WTC11 (cell line): ENCODE data around the gene LONP2. TPM values are rescaled to one million over a fixed set of nuclear protein-coding genes. Genes with fewer than 3 reads are reported as not detected.

ENCODE experiments used
- ATAC-seq: fragments of 200-7000 bp; cut with Tn5 transposase; 2 replicates; pipeline ENCODE4 v1.10.0; 2021; ENCODE audit warnings: mild to moderate bottlenecking, moderate library complexity
- CTCF ChIA-PET: fragments of 300-600 bp; sonication (Branson Sonifier 250); formaldehyde crosslinking; loops from one replicate; lab custom pipeline; 2021; ENCODE audit warnings: antibody characterized with exemption; lab: Charles Lee
- POLR2A ChIA-PET: fragments of 350-600 bp; sonication (Branson Sonifier 250); formaldehyde crosslinking; loops from one replicate; lab custom pipeline; 2021; ENCODE audit warnings: antibody characterized with exemption; lab: Charles Lee
- DNase-seq: peaks from one replicate; pipeline ENCODE4 v3.0.0; 2021; ENCODE audit warnings: low spot score
- H3K27ac Mint-ChIP-seq: 2 replicates; pipeline ENCODE4 v1.8.0; 2021; ENCODE audit warnings: mixed read lengths
- H3K27me3 Mint-ChIP-seq: 2 replicates; pipeline ENCODE4 v1.8.0; 2021; ENCODE audit warnings: low read depth, mild to moderate bottlenecking, moderate library complexity, mixed read lengths
- H3K36me3 Mint-ChIP-seq: 2 replicates; pipeline ENCODE4 v1.8.0; 2021; ENCODE audit warnings: mixed read lengths
- H3K4me1 Mint-ChIP-seq: 2 replicates; pipeline ENCODE4 v1.8.0; 2022; ENCODE audit warnings: mixed read lengths
- H3K4me3 Mint-ChIP-seq: 2 replicates; pipeline ENCODE4 v1.8.0; 2021; ENCODE audit warnings: mild to moderate bottlenecking, moderate library complexity, mixed read lengths
- H3K9me3 Mint-ChIP-seq: 2 replicates; pipeline ENCODE4 v1.8.0; 2021; ENCODE audit warnings: mixed read lengths
- AFF4 ChIP-seq: sonication (generic); formaldehyde crosslinking; IDR thresholded peaks from 2 replicates; pipeline ENCODE4 v1.8.1; 2023; ENCODE audit warnings: mild to moderate bottlenecking, missing genetic modification reagents, borderline replicate concordance
- ATF1 ChIP-seq: sonication (generic); formaldehyde crosslinking; IDR thresholded peaks from 2 replicates; pipeline ENCODE4 v1.8.1; 2023; ENCODE audit warnings: mild to moderate bottlenecking, moderate library complexity, missing genetic modification reagents
- CBFB ChIP-seq: sonication (generic); formaldehyde crosslinking; IDR thresholded peaks from 2 replicates; pipeline ENCODE4 v1.8.1; 2022; ENCODE audit warnings: mild to moderate bottlenecking, low read depth, missing genetic modification reagents
- CDX4 ChIP-seq: fragments of 250-450 bp; sonication (Bioruptor Pico); IDR thresholded peaks from 2 replicates; pipeline ENCODE4 v1.9.0; 2021; ENCODE audit warnings: moderate library complexity, mild to moderate bottlenecking, inconsistent platforms, borderline replicate concordance
- CREB1 ChIP-seq: sonication (generic); formaldehyde crosslinking; IDR thresholded peaks from 2 replicates; pipeline ENCODE4 v1.8.0; 2023; ENCODE audit warnings: mild to moderate bottlenecking, missing genetic modification reagents
- E2F1 ChIP-seq: sonication (generic); formaldehyde crosslinking; IDR thresholded peaks from 2 replicates; pipeline ENCODE4 v1.8.0; 2022; ENCODE audit warnings: mild to moderate bottlenecking, missing genetic modification reagents
- ESRRA ChIP-seq: sonication (generic); formaldehyde crosslinking; IDR thresholded peaks from 2 replicates; pipeline ENCODE4 v1.8.1; 2022; ENCODE audit warnings: mild to moderate bottlenecking, missing genetic modification reagents, borderline replicate concordance
- FOXJ3 ChIP-seq: sonication (generic); formaldehyde crosslinking; IDR thresholded peaks from 2 replicates; pipeline ENCODE4 v1.9.0; 2021; ENCODE audit warnings: missing genetic modification reagents, mild to moderate bottlenecking, borderline replicate concordance
- GABPB1 ChIP-seq: sonication (generic); formaldehyde crosslinking; IDR thresholded peaks from 2 replicates; pipeline ENCODE4 v1.8.1; 2023; ENCODE audit warnings: mild to moderate bottlenecking, missing genetic modification reagents
- IRF2 ChIP-seq: sonication (generic); formaldehyde crosslinking; IDR thresholded peaks from 2 replicates; pipeline ENCODE4 v1.8.0; 2022; ENCODE audit warnings: low read depth, missing genetic modification reagents, borderline replicate concordance
- NFE2L1 ChIP-seq: sonication (generic); formaldehyde crosslinking; IDR thresholded peaks from 2 replicates; pipeline ENCODE4 v1.8.1; 2023; ENCODE audit warnings: missing genetic modification reagents
- NR2C2 ChIP-seq: sonication (generic); formaldehyde crosslinking; IDR thresholded peaks from 2 replicates; pipeline ENCODE4 v1.8.0; 2022; ENCODE audit warnings: mild to moderate bottlenecking, missing genetic modification reagents
- PRDM15 ChIP-seq: sonication (generic); formaldehyde crosslinking; IDR thresholded peaks from 2 replicates; pipeline ENCODE4 v1.8.0; 2022; ENCODE audit warnings: missing genetic modification reagents
- PREB ChIP-seq: sonication (generic); formaldehyde crosslinking; IDR thresholded peaks from 2 replicates; pipeline ENCODE4 v1.8.1; 2022; ENCODE audit warnings: mild to moderate bottlenecking, missing genetic modification reagents, moderate library complexity, borderline replicate concordance
- TCF7 ChIP-seq: sonication (generic); formaldehyde crosslinking; IDR thresholded peaks from 2 replicates; pipeline ENCODE4 v1.8.0; 2022; ENCODE audit warnings: mild to moderate bottlenecking, low read depth, missing genetic modification reagents, moderate library complexity
- ZNF121 ChIP-seq: sonication (generic); formaldehyde crosslinking; IDR thresholded peaks from 2 replicates; pipeline ENCODE4 v1.8.0; 2023; ENCODE audit warnings: missing genetic modification reagents
- ZNF416 ChIP-seq: fragments of 250-450 bp; sonication (Bioruptor Pico); IDR thresholded peaks from 2 replicates; pipeline ENCODE4 v1.9.0; 2021; ENCODE audit warnings: mild to moderate bottlenecking, inconsistent platforms
- ZNF423 ChIP-seq: fragments of 250-450 bp; sonication (Bioruptor Pico); IDR thresholded peaks from 2 replicates; pipeline ENCODE4 v2.1.2; 2022; ENCODE audit warnings: mild to moderate bottlenecking, moderate library complexity
- ZNF425 ChIP-seq: fragments of 250-450 bp; sonication (Bioruptor Pico); conservative IDR thresholded peaks from 2 replicates; pipeline ENCODE4 v1.9.0; 2021; ENCODE audit warnings: mild to moderate bottlenecking
- total RNA-seq: library from RNA; stranded (reverse); gene quantifications from 3 replicates; pipeline ENCODE4 v1.2.3, GENCODE V29; 2021

LONP2 gene
- total RNA-seq, 1 experiment from 2014 or later, result 28.4 TPM

GRCh38 chr16:48215738-48216137, 28.4 kb upstream of the LONP2 start (continued):
- TF ChIP-seq PREB (no peak), ZNF416 (CRISPR knock-in tag) (no peak), ZNF425 (CRISPR knock-in tag) (no peak), TCF7 (CRISPR knock-in tag) (no peak)
- TF ChIP-seq, all 79 proteins: peak for 0

- H3K9me3 Mint-ChIP-seq, result peaks cover 6% of the 10 kb centered on the region
- no peak overlapping the region for H3K27ac Mint-ChIP-seq
- no peak overlapping the region for H3K4me3 Mint-ChIP-seq
- H3K27me3 Mint-ChIP-seq, result no peaks in the 10 kb centered on the region
- no peaks in the 10 kb centered on the region for H3K36me3 Mint-ChIP-seq
- ATAC-seq (no peak), DNase-seq (no peak)
- TF ChIP-seq ATF1 (no peak), ZNF121 (CRISPR knock-in tag) (peak; percentile 23; the same call in 1 of the 2 replicates), NR2C2 (CRISPR knock-in tag) (no peak)
- ChIA-PET CTCF (no interaction called here), POLR2A (no interaction called here)
- no peaks in the 10 kb centered on the region for H3K4me1 Mint-ChIP-seq
Observed at GRCh38 chr16:48217708-48218107, 26.4 kb upstream of the LONP2 start.

- POLR2A ChIA-PET, result no interaction called here
- TF ChIP-seq CDX4 (CRISPR knock-in tag), result no peak
- TF ChIP-seq ESRRA, result no peak
- TF ChIP-seq ZNF423 (CRISPR knock-in tag), result no peak
- TF ChIP-seq FOXJ3 (CRISPR knock-in tag), result no peak
- TF ChIP-seq NFE2L1, result no peak
- TF ChIP-seq IRF2 (CRISPR knock-in tag), result no peak
- no peak for TF ChIP-seq AFF4 (CRISPR knock-in tag)
- TF ChIP-seq E2F1 (CRISPR knock-in tag), result no peak
- TF ChIP-seq CBFB (CRISPR knock-in tag), result no peak
- TF ChIP-seq PRDM15 (CRISPR knock-in tag), result no peak
- no peak for TF ChIP-seq CREB1
- TF ChIP-seq GABPB1 (CRISPR knock-in tag), result no peak
Observed at GRCh38 chr16:48218473-48218872, 25.6 kb upstream of the LONP2 start.

More at GRCh38 chr16:48218473-48218872, 25.6 kb upstream of the LONP2 start:
- Mint-ChIP-seq H3K27me3 (no peaks in the 10 kb centered on the region), H3K4me1 (no peaks in the 10 kb centered on the region), H3K36me3 (no peaks in the 10 kb centered on the region), H3K4me3 (no peak overlapping the region), H3K9me3 (peaks cover 6% of the 10 kb centered on the region), H3K27ac (no peak overlapping the region)
- ATAC-seq, result no peak
- CTCF ChIA-PET, result interaction anchor here (1.8 kb wide), 1 partner anchor 13 kb away, joined by 5 read pairs; no protein-coding TSS in a partner anchor
- DNase-seq, result no peak
